ENCODE data around the gene AQP1.

Gene AQP1

DNA sequence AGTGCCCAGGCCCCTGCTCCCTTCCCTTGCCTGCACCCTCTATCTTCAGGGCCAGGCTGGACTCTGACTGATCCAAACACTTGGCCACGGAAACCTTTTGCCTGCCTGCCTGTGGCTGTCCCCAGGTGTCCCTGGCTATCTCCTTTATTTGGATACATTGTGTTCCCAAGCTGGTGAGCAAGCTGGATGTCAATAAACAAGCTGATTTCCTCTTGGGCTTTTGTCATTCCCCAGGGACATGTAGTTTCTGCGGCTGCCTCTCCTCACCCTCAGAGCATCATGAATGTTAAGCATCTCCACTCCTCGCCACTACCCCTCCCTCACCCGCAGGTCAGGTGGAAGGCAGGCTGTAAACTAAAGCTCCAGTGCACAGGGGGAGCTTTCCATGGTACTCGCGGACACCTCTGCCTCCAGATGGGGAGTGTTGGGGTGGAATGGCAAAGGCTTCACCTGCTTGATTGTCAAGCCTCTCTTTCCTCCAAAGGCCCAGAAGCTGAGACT lies 59.0 kb downstream of the AQP1 start:
- no peaks in the 10 kb centered on the region for H3K9me3 Mint-ChIP-seq
- H3K4me3 Mint-ChIP-seq = no peak overlapping the region
- no peak for DNase-seq
- H3K27ac Mint-ChIP-seq = no peak overlapping the region
- peaks cover 36% of the 10 kb centered on the region for H3K27me3 Mint-ChIP-seq
- no peaks in the 10 kb centered on the region for H3K36me3 Mint-ChIP-seq (ENCODE audit: low read depth)
- no peaks in the 10 kb centered on the region for H3K4me1 Mint-ChIP-seq (ENCODE audit: low read depth)

DNA sequence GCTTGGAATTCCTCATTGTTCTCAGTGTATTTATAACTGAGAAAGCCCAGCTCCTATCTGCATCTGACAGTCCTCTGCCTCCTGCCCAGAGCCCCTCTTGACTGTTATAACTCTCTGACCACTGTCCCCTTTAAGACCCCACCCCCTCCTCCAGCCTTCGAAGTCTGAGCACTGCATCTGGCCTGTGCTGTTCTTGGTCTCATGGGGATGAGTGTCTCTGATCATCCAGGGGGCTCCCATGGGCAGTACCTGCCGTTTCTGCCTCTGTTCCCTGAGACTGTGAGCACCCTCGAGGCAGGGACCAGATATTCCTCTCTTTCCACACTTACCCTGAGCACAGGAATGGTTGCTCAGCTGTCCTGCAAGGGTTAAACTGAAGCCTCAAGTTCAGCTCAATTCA lies 59.8 kb downstream of the AQP1 start:
- Mint-ChIP-seq H3K27ac (no peak overlapping the region), H3K9me3 (no peaks in the 10 kb centered on the region), H3K36me3 (ENCODE audit: low read depth) (no peaks in the 10 kb centered on the region), H3K27me3 (peaks cover 36% of the 10 kb centered on the region), H3K4me1 (ENCODE audit: low read depth) (no peaks in the 10 kb centered on the region), H3K4me3 (no peak overlapping the region)
- no peak for DNase-seq

DNA sequence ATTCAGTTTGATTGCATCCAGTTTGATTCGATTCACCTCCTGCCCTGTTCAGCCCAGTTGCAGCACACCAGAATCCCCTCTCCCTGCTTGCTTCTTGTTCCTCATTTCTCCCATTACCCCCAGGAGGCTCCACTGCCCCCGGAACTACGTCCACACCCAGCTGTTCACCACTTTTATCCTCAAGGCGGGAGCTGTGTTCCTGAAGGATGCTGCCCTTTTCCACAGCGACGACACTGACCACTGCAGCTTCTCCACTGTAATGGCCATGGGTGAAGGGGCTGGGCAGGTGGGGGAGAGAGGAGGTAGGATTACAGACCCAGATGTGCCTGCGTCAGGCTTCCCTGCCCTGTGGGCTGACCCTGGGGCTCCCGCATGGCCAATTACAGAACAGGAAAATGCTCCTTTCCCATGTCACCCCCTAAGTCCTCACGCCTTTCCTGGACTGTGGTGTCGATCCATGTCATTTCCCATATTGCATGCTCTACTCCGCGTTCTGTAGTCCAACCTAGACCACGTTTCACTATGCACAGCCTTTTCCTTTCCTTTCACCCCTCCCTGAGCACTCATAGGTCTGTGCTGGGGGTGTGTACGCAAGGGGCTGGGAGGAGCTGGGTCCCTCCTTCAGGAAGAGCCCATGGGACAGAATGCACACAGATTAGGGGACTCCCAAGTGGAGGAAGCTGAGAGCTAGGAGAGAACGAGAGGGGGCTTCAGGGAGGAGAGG lies 60.3 kb downstream of the AQP1 start:
- peaks cover 39% of the 10 kb centered on the region for H3K27me3 Mint-ChIP-seq
- H3K36me3 Mint-ChIP-seq (ENCODE audit: low read depth) = no peaks in the 10 kb centered on the region
- no peak for DNase-seq
- no peaks in the 10 kb centered on the region for H3K9me3 Mint-ChIP-seq
- no peaks in the 10 kb centered on the region for H3K4me1 Mint-ChIP-seq (ENCODE audit: low read depth)
- no peak overlapping the region for H3K4me3 Mint-ChIP-seq
- H3K27ac Mint-ChIP-seq = no peak overlapping the region

DNA sequence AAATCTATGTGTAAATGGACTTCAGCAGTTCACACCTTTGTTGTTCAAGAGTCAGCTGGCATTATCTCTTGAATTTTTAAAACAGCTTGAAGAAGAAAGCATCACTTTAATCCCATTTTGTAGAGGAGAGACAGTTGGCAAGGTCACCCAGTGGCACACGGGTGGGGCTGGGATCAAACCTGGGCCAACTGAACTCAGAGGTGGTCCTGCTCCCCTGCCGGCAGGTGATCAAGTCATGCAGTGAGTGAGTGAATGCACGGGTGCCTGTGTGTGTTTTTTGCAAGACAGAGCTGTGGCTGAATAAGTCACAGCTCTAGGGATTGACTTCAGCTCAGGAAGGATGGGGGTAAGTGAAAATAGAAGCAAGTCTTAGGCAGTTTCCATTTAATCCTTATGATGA lies 61.6 kb downstream of the AQP1 start:
- no peak for DNase-seq
- Mint-ChIP-seq H3K4me1 (ENCODE audit: low read depth) (no peaks in the 10 kb centered on the region), H3K9me3 (no peaks in the 10 kb centered on the region), H3K4me3 (no peak overlapping the region), H3K36me3 (ENCODE audit: low read depth) (no peaks in the 10 kb centered on the region), H3K27me3 (peaks cover 40% of the 10 kb centered on the region), H3K27ac (no peak overlapping the region)

DNA sequence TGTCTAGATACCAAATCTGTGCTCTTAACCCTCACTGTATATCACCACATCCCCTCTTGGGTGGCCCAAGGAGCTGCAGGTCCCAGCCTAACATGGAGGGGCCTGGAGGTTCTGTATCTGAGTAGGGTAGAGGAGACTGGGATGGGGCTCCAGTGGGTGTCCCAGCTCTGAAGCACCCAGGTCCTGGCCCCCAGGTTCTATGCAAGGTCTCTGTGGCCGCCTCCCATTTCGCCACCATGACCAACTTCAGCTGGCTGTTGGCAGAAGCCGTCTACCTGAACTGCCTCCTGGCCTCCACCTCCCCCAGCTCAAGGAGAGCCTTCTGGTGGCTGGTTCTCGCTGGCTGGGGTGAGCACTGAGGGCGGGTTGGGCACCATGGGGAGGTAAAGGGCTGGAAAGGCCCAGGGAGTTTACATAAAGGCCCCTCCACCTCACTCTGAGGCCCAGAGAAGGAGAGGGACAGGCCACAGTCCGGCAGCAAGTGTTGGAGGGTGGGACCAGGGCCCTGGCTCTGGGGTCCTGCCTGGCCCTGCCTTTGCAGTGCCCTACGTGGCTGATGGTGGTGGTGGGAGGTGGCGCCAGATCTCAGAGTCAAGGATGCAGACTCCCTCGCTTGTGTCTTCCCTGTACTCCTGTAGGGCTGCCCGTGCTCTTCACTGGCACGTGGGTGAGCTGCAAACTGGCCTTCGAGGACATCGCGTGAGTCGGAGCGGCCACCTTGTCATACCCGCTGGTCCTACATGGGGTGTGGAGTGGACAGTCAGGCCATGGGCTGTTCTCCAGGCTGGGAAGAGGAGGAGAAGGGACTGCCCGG lies 62.3 kb downstream of the AQP1 start:
- Mint-ChIP-seq H3K4me3 (no peak overlapping the region), H3K27ac (no peak overlapping the region), H3K36me3 (ENCODE audit: low read depth) (no peaks in the 10 kb centered on the region), H3K9me3 (no peaks in the 10 kb centered on the region), H3K27me3 (peaks cover 40% of the 10 kb centered on the region), H3K4me1 (ENCODE audit: low read depth) (no peaks in the 10 kb centered on the region)
- DNase-seq = no peak

DNA sequence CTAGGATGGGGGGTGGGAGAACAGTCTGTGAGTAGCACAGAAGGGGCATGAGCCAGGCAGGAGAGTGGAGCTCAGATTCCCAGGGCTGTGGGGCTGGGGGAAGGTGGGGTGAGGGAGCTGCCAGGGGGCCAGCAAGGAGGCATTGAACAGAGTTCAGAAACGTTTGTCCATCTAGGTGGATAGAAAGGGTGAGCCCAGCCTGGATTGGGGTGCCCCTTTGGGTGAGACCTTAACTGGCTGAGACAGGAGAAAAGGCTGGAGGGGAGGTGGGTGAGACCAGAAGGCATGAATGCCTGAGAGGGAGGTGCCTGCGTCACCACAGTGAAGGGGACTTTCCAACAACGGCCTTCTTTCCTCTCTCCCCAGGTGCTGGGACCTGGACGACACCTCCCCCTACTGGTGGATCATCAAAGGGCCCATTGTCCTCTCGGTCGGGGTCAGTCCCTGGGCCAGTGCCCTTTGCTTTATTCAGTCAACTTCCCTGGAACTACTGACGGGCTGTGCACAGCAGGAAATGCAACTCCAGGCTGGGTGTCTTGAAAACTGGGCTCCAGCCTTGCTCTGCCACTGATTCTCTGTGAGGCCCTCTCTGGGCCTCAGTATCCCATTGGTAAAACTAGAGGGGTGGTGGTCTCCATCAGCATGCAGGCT lies 63.1 kb downstream of the AQP1 start:
- Mint-ChIP-seq H3K9me3 (no peaks in the 10 kb centered on the region), H3K4me3 (no peak overlapping the region), H3K4me1 (ENCODE audit: low read depth) (no peaks in the 10 kb centered on the region), H3K27me3 (peaks cover 45% of the 10 kb centered on the region), H3K36me3 (ENCODE audit: low read depth) (no peaks in the 10 kb centered on the region), H3K27ac (no peak overlapping the region)
- DNase-seq = peak; percentile 38

Measured in activated T-cell treated with anti-CD3 and anti-CD28 coated beads, Interleukin-2, amount 50 U/mL, for 24 hours (primary cell).